Choroid plexus epithelial cell (primary cell): ENCODE data around the gene AMFR.

Experiments used
- DNase-seq: peaks from one replicate; pipeline ENCODE4 v3.0.0-alpha.2; 2010; ENCODE audit warnings: low read depth
- H3K4me3 ChIP-seq: 2 replicates; pipeline ENCODE4 v1.5.1; 2011; ENCODE audit warnings: low read depth, mild to moderate bottlenecking, control low read depth, low read length, moderate library complexity
- TF ChIP-seq, protein P1 (sequence below): conservative IDR thresholded peaks from 2 replicates; pipeline ENCODE4 v1.5.1; 2011; ENCODE audit warnings: low read depth, mild to moderate bottlenecking, control low read depth, inconsistent platforms, low read length, moderate library complexity

AMFR gene

DNA sequence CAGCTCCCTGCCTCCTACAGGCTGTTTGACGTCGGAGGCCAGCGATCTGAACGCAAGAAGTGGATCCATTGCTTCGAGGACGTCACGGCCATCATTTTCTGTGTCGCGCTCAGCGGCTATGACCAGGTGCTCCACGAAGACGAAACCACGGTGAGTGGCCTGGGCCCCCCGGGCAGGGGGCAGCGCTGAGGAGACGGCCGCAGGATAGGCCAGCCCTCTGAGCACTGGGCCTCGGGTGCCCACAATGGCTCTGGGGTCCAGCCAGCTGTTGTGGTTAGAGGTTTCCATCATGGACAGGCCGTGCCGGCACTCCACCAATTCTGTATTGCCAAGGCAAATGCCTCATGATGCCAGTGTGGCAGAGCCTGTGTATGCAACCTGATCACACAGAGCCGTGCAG lies 88.6 kb downstream of the AMFR start:
- TF ChIP-seq, protein P1, sequence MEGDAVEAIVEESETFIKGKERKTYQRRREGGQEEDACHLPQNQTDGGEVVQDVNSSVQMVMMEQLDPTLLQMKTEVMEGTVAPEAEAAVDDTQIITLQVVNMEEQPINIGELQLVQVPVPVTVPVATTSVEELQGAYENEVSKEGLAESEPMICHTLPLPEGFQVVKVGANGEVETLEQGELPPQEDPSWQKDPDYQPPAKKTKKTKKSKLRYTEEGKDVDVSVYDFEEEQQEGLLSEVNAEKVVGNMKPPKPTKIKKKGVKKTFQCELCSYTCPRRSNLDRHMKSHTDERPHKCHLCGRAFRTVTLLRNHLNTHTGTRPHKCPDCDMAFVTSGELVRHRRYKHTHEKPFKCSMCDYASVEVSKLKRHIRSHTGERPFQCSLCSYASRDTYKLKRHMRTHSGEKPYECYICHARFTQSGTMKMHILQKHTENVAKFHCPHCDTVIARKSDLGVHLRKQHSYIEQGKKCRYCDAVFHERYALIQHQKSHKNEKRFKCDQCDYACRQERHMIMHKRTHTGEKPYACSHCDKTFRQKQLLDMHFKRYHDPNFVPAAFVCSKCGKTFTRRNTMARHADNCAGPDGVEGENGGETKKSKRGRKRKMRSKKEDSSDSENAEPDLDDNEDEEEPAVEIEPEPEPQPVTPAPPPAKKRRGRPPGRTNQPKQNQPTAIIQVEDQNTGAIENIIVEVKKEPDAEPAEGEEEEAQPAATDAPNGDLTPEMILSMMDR: no peak
- H3K4me3 ChIP-seq: no peak overlapping the region
- DNase-seq: no peak

DNA sequence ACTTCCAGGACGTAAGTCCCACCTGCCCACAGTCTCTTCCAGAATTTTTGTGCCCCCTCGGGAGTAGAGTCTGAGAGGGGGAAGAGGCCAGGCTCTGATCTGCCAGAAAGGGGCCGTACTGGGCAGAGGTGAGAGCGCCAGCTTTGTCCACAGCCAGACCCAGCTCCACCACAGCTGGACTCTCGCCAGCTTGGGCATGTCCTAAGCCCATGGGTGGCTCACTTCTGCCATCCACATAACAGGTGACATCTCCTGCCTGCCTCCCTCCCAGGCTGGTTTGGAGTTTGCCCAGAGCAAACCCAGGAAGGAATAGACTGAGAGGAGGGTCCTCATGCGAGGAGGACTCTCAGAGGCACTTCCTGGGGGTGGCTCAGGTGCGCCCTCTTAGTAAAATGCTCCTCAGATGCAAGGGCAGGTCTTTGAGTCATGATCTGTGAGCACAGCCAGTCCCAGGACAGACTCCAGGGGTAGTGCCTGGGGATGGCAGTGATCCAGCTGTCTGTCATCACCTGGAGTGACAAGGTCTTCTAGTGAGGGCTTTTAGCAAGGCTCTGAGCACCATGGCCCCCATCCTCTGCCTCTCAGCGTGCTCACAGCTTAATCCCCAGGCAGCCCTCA lies 89.2 kb downstream of the AMFR start:
- DNase-seq: peak; percentile 11
- TF ChIP-seq, protein P1: no peak

DNA sequence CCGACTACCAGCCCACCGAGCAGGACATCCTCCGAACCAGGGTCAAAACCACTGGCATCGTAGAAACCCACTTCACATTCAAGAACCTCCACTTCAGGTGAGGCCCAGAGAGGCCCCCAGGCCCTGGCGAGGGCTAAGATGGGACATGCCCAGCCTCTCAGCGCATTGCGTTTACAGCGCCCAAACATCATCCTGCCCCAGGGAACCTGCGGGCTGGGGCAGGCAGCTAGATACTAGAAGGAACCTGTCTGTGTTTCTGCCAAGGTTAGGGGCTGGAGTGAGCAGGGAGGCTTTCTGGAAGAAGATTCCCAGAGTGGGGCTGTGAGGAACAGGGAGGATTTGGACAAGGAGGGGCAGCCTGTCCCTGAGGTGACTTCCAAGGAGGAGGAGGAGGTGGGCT lies 90.6 kb downstream of the AMFR start:
- no peak overlapping the region for H3K4me3 ChIP-seq
- DNase-seq: no peak
- TF ChIP-seq, protein P1: no peak

More for the DNA sequence above, 89.2 kb downstream of the AMFR start:
- H3K4me3 ChIP-seq: no peak overlapping the region

DNA sequence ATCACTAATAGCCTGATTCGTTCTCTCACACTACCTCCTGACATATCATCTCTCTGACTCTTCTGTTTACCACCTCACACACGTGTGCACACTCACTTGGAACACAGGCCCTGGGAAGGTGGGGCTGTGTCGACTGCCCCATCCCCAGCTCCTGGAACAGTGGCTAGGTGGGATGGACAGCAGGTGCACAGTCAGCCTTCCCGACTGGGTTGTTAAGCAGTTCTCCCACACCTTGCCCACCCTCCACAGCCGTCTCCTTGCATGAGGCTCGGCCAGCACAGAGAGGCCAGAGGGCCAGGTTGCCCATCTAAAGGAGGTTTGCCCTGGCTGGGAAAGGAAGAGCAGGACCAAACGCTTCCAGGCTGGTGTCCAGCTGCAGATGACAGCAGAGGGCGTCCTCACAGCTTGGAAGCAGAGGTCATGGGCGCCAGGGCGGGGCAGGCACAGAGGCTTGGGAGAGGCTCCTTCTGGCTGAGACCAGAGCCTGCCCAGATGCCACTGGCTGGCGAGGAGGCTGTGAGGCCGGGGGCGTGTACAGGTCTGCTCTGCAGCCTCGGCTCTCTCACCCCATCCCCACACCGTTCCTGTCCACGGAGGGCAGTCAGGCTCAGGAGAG lies 92.8 kb downstream of the AMFR start:
- no peak overlapping the region for H3K4me3 ChIP-seq
- DNase-seq: peak; percentile 55
- TF ChIP-seq, protein P1: peak; percentile 52

DNA sequence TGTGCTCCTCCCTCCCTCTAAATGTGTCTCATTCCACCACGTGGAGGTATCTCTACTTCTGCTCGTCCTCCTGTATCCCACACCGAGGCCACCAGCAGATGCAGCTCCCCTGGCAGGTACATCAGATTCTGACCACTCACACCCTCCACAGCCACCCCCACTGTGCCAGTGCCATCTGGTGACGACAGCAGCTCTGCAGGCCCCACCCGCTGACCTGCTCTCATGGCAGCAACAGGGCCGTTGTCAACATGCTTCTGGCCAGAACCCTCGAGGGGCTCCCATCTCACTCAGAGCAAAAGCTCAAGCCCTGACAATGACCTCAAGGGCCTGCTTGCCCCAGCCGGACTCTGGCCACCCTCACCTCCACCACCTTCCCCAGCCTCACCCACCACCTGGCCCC lies 93.4 kb downstream of the AMFR start:
- no peak overlapping the region for H3K4me3 ChIP-seq
- TF ChIP-seq, protein P1: no peak
- no peak for DNase-seq

DNA sequence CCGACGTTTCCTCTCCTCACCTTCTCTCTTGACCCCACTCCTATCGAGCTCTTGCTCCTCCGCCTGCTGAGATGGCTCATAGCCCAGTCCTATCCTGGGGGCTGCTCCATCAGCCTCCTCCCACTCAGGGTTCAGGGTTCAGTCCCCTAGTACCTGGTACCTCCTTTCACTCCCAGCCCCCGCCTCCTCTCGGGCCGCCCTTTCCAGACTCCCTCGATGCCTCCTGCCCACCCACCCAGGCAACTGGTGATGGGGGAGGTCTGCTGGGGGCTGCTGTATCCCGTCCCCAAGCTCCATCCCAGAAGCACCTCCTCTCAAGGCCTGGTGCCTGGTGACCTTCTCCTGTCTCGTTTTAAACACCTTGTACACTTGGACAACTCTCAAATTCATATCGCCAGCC lies 93.9 kb downstream of the AMFR start:
- DNase-seq: no peak
- H3K4me3 ChIP-seq: no peak overlapping the region
- TF ChIP-seq, protein P1: no peak

DNA sequence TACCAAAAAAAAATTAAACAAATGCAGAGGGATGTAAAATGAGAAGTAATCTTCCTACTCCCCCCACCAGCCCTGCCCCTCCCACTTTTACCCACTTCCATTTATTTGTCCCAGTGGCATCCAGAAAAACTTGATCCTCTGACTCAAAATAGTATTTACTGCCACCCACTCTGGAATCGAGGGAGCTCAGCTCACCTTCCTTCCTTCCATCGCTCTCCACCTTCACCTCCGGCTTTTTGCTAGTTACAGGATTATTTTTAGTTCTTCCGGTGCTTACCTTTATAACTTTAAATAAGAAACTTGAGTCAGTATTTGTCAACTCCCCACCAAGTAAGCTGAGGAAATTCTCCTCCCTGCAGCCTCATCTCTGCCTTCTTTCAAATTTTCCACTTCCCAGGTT lies 94.9 kb downstream of the AMFR start:
- DNase-seq: no peak
- TF ChIP-seq, protein P1: no peak
- H3K4me3 ChIP-seq: no peak overlapping the region
